SKM-1 (cell line): ENCODE data around the gene OPRD1.

Source experiments
- DNase-seq: peaks from one replicate; lab custom pipeline; 2025; ENCODE audit not compliant: unreplicated experiment; lab: John Stamatoyannopoulos, UW

The OPRD1 gene

DNA sequence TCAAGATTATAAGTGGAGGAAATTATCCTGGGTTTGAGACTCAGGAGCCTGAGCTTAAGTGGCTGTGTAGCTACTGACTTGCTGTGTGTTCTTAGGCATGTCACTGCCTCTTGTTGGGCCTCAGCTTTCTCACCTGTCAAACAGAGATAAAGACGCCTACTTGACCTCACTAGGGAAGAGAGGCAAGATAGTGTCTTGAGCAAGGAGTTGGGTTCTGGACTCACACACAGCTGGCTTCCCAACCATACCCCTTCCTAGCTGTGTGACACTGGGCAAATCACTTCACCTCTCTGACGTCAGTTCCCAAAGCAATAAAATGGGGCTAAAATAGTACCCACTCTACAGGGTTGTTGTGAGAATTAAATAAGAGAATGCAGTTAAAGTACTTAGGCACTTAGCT is 90.8 kb downstream of the OPRD1 start:
- no peak for DNase-seq

- no peak for DNase-seq
Measured at GRCh38 chr1:28905921-28906666, 94.1 kb downstream of the OPRD1 start.

DNA sequence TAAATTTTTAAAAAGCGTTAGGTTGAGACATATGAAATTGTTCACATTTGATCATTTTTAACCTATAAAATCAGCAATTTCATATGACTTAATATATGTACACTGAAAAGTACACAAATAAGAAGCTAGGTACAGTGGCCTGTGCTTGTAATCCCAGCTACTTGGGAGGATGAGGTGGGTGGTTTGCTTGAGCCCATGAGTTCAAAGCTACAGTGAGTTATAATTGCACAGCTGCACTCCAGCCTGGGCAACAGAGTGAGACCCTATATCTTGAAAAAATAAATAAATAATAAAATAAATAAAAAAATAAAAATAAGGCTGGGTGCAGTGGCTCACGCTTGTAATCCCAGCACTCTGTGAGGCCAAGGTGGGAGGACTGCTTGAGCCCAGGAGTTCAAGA is 97.2 kb downstream of the OPRD1 start:
- DNase-seq, result no peak

GRCh38 chr1:28910379-28911115 is 98.6 kb downstream of the OPRD1 start:
- DNase-seq, result no peak

GRCh38 chr1:28913786-28914227 is 101.8 kb downstream of the OPRD1 start:
- DNase-seq, result no peak

DNA sequence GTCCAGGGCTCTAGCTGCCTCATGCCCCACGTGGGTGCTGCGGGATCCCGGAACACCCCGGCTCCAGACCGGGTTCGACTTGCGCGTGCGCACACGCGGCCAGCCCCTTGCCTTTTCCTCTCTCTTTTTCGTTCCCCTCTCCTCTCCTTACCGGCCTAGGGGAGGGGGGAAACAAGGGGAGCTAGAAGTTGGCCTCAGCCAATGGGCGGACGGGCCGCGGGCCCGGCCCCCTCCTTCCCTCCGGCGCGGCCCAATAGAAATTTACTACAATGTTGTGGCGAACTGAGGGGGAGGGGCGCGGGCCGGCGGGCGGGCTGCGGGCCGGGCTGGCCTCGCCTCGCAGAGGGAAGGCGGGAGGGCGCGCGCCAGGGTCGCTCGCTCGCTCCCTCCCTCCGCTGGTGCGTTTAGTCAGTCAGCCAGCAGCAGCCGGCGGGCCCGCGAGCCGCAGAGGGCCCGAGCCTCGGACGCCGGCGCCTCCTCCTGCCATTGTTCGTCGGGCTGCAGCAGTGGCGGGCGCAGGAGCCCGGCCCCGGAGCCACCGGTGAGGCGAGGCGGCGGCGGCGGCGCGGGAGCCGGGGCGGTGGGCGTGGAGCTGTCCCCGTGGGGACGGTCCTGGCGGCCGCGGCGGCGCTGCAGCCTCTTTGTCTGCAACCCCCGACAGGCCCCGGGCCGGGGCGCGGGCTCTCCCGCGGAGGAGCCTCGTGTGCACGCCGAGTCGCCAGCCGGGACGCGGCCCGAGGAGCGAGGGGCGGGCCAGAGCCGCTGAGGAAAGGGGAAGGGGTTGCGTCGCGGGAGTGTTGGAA is 102.5 kb downstream of the OPRD1 start, which contains the start of gene EPB41:
EPB41 (plus strand) TSS at position 342 of the 803 bp plus-strand sequence. CDS start 72,869 bp downstream, outside the sequence.
- DNase-seq, result peak; percentile 95

GRCh38 chr1:28915031-28915895 is 103.3 kb downstream of the OPRD1 start:
- no peak for DNase-seq

DNA sequence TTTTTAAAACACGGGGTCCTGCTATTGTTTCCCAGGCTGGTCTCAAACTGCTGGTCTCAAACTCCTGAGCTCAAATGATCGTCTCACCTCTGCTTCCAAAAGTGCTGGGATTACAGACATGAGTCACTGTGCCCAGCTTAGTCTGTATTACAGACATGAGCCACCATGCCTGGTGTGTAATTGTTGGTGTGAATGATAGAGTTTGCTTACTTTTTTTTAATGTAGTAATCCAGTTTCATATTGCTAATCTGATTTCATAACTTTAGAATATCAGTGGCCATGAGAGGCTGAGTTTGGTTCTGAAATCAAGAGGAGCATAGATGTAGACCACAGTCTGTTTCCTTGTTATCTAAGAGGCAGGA is 105.8 kb downstream of the OPRD1 start:
- no peak for DNase-seq
